DOHH2 (cell line): ENCODE measurements around the gene SRP72.

Experiments
- EZH2phosphoT487 ChIP-seq: fragments of 200-600 bp; sonication (generic); IDR thresholded peaks from 2 replicates; pipeline ENCODE4 v1.6.1; 2017; ENCODE audit warnings: borderline replicate concordance, mild to moderate bottlenecking, antibody characterized with exemption, low read length, moderate library complexity, mixed read lengths
- TF ChIP-seq, protein P1 (sequence below): fragments of 200-600 bp; sonication (generic); IDR thresholded peaks from one replicate; pipeline ENCODE4 v1.5.1; 2014; ENCODE audit warnings: antibody characterized with exemption, mild to moderate bottlenecking, low read depth, low read length; ENCODE audit not compliant: poor library complexity, severe bottlenecking

DNA sequence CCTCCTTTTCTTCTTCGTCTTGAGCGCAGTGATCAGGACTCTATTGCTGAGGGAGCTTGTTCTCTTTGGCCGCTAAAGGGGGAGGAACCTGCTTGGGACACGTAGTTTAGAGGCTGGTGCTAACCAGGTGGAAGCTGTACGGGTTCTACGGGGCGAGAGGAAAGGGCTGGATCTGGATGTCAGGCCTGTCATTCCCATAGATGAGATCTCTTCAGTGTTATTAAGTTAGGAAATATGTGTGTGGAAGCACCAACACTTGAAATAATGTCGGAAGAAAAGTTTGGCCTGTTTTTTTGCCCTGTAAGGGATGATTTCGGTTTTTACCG is 643 bp downstream of the SRP72 start:
- TF ChIP-seq, protein P1, sequence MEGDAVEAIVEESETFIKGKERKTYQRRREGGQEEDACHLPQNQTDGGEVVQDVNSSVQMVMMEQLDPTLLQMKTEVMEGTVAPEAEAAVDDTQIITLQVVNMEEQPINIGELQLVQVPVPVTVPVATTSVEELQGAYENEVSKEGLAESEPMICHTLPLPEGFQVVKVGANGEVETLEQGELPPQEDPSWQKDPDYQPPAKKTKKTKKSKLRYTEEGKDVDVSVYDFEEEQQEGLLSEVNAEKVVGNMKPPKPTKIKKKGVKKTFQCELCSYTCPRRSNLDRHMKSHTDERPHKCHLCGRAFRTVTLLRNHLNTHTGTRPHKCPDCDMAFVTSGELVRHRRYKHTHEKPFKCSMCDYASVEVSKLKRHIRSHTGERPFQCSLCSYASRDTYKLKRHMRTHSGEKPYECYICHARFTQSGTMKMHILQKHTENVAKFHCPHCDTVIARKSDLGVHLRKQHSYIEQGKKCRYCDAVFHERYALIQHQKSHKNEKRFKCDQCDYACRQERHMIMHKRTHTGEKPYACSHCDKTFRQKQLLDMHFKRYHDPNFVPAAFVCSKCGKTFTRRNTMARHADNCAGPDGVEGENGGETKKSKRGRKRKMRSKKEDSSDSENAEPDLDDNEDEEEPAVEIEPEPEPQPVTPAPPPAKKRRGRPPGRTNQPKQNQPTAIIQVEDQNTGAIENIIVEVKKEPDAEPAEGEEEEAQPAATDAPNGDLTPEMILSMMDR: no peak
- TF ChIP-seq EZH2phosphoT487: no peak
